ENCODE data around the gene AHDC1. TPM values are rescaled to one million over a fixed set of nuclear protein-coding genes. Genes with fewer than 3 reads are reported as not detected.

AHDC1 gene
- total RNA-seq, 3 donors from 2014 or later = 13.7 to 58.6 (median 18.7) TPM

DNA sequence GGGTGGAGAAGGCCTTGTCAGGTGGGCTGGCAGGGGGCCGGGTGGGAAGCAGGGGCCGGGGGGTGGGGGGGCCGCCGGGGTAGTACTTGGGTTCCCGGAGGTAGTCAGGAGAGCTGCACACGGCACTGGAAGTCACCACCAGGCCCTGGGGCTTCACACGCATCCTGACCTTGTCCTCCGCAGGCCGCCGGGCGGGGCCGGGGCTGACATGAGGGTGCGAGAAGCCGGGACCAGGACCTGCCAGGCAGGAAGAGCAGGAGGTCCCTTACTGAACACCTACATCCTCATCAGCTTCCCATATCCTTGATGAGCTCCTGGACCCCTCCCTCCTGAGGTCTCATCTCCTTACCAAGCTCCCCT is 52.0 kb downstream of the AHDC1 start:
- intact Hi-C loops (cut with DNase I, micrococcal nuclease) = loop anchor here in 1 of 2 donors (10.0 kb wide), 1 partner anchor 47 kb away; no protein-coding TSS in a partner anchor
- Histone ChIP-seq H3K9me3 (no peaks in the 10 kb centered on the region), H3K4me3 (no peak overlapping the region), H3K36me3 (ENCODE audit: low read depth) (no peaks in the 10 kb centered on the region), H3K4me1 (ENCODE audit: low read depth) (peaks cover 11% of the 10 kb centered on the region)
- TF ChIP-seq, protein P1, sequence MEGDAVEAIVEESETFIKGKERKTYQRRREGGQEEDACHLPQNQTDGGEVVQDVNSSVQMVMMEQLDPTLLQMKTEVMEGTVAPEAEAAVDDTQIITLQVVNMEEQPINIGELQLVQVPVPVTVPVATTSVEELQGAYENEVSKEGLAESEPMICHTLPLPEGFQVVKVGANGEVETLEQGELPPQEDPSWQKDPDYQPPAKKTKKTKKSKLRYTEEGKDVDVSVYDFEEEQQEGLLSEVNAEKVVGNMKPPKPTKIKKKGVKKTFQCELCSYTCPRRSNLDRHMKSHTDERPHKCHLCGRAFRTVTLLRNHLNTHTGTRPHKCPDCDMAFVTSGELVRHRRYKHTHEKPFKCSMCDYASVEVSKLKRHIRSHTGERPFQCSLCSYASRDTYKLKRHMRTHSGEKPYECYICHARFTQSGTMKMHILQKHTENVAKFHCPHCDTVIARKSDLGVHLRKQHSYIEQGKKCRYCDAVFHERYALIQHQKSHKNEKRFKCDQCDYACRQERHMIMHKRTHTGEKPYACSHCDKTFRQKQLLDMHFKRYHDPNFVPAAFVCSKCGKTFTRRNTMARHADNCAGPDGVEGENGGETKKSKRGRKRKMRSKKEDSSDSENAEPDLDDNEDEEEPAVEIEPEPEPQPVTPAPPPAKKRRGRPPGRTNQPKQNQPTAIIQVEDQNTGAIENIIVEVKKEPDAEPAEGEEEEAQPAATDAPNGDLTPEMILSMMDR (IDR thresholded peaks at IDR 0.05) = no peak
- no peak for DNase-seq
- ATAC-seq = no peak

DNA sequence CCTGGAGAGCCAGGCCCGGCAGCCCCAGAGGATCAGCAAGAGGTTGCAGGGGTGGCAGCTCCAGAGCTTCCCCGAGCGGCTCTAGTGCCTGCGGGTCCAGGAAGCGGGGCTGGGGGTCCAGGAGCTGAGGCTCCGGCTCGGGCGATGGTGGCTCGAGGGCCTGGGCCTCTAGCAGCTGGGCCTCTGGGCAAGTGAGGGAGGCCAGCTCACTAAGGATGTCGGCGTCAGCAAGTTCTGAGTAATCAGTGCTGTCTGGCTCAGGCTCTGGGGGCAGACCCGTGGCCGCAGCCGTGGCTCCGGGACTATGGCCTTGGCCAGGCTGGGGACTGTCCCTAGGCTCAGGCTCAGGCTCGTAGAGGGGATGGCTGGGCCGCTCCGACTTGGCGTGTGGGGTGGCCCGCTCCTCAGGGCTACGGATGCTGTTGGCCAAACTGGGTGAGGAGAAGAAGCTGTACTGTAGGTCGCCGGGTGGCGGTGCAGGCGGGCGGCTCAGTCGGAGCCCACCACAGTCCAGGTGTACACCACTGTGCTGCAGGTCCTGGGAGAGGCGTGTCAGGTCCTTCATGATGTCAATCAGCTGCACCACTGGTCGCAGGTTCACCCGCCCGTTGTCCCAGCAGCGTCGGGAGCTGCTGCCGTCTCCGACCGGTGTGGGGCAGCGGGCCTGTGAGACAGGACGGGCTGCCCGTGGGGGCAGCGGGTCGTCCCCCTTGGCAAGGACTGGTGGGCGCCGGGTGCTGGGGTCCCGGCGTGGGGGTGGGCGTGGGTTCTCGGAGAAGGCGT is 52.6 kb downstream of the AHDC1 start:
- TF ChIP-seq, protein P1 (IDR thresholded peaks at IDR 0.05) = no peak
- Histone ChIP-seq H3K9me3 (no peaks in the 10 kb centered on the region), H3K36me3 (ENCODE audit: low read depth) (no peaks in the 10 kb centered on the region), H3K4me1 (ENCODE audit: low read depth) (peaks cover 7% of the 10 kb centered on the region), H3K4me3 (no peak overlapping the region)
- ATAC-seq (no peak), DNase-seq (no peak)
- intact Hi-C loops (cut with DNase I, micrococcal nuclease) = loop anchor here in 1 of 2 donors (10.0 kb wide), 1 partner anchor 47 kb away; no protein-coding TSS in a partner anchor

DNA sequence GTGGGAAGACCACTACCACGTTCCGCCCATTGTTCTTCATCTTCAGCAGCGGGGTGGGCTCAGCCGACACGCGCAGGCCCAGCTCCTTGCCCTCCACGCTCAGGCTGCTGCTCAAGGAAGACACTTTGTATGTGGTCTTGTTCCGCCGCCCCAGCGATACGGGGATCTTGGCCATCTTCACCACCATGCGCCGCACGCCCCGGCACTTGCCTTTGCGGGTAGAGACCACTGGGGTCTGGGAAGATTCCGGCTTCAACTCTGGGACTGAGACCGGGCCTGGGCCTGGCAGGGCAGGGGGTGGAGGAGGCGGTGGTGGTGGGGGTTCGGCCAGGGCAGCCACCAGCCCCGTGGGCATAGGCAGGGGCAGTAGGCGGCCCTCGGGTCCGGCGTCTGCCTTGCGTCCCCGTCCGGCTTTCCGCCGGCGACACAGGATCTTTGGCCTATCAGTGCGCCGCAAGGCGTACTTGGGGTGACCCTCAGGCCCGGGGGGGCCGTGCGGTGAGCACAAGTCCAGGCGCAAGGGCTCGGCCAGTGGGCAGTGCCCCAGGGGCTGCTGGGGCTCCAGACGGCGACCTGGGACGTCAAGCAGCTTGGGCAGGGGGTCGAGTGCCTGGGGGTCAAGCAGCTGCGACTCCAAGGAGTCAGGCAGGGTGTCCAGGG is 53.3 kb downstream of the AHDC1 start:
- H3K4me3 ChIP-seq = no peak overlapping the region
- H3K9me3 ChIP-seq = no peaks in the 10 kb centered on the region
- H3K4me1 ChIP-seq (ENCODE audit: low read depth) = peaks cover under 1% of the 10 kb centered on the region
- no peaks in the 10 kb centered on the region for H3K36me3 ChIP-seq (ENCODE audit: low read depth)
- DNase-seq (no peak), ATAC-seq (no peak)
- TF ChIP-seq, protein P1 (IDR thresholded peaks at IDR 0.05) = no peak
- intact Hi-C loops (cut with DNase I, micrococcal nuclease) = loop anchor here in 1 of 2 donors (10.0 kb wide), 1 partner anchor 46 kb away; no protein-coding TSS in a partner anchor

DNA sequence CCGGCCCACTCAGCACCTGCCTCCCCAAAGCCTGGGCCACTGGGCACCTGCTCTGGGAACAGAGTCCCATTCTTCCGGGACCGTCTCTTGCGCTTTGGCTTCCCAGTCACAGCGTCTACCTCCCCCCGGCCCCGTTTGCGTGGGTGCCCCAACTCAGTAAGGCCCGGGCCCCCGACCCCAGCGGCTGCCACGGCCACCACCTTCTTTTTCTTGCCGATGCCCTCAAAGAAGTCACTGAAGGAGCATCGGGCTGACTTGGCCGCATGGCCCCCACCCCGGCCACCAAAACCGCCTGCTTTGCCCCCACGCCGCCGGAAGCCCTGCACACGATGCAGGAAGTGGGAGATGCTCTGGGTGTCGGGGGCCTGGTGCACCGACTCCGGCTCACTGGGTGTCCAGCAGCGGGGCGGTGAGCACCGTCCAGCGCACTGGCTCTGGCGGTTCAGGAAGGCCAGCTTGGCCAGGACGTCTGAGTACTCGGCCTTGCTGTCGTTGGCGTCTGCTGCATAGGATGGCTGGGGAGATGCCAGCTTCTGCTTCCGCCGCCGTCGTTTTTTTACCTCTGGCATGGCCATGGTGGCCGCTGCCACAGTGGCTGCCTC is 54.0 kb downstream of the AHDC1 start:
- no peaks in the 10 kb centered on the region for H3K4me1 ChIP-seq (ENCODE audit: low read depth)
- ATAC-seq (no peak), DNase-seq (no peak)
- TF ChIP-seq, protein P1 (IDR thresholded peaks at IDR 0.05) = no peak
- no peaks in the 10 kb centered on the region for H3K36me3 ChIP-seq (ENCODE audit: low read depth)
- intact Hi-C loops (cut with DNase I, micrococcal nuclease) = loop anchor here in 1 of 2 donors (10.0 kb wide), 1 partner anchor 45 kb away; no protein-coding TSS in a partner anchor
- H3K4me3 ChIP-seq = no peak overlapping the region
- no peaks in the 10 kb centered on the region for H3K9me3 ChIP-seq

DNA sequence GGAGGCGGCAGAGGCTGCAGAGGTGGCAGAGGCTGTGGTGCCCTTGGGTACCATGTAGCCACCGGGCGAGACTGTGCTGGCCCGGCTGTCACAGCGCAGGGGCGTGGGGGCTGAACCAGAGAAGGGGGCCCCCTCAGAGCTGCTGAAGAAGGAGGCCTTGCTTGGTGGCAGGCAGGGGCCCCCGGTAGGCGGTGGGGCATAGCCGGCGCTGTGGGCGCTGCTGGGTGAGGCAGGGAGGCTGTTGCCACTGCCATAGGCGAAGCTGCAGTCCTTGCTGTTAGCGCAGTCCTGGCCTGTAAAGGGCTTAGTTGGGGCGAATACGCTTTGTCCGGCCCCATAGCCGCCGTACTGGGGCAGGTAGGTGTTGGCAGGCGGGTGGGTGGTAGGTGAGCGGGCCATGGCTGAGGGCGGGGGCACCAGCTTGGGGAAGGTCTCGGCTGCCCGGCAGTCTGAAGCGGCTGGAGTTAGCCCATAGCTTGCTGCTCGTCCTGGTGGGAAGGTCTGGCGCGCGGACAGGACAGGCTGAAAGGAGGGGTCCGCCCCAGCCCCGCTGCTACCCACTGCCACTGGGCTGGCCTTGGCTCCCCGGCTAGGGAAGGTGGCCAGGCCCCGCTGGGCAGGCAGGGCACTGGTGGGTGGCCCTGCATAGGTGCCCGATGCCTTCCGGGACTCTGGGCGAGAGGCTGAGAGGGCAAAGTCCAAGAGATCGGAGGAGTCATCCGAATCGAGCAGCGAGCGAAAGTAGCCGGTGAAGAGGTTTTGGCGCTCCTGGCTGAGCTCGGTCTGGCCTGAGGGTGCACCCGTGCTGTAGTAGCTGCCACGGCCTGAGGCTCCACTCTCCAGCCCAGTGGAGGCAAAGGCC is 54.9 kb downstream of the AHDC1 start:
- intact Hi-C loops (cut with DNase I, micrococcal nuclease) = no loop called here
- Histone ChIP-seq H3K4me3 (no peak overlapping the region), H3K36me3 (ENCODE audit: low read depth) (no peaks in the 10 kb centered on the region), H3K9me3 (no peaks in the 10 kb centered on the region), H3K4me1 (ENCODE audit: low read depth) (no peaks in the 10 kb centered on the region)
- no peak for ATAC-seq
- DNase-seq = no peak
- TF ChIP-seq, protein P1 (IDR thresholded peaks at IDR 0.05) = no peak
